OCI-LY3 (cell line): ENCODE results near the gene AUTS2.
"Not testable (repeated sequence)": the region's sequence is repeated elsewhere in the genome, so short reads cannot be mapped to it uniquely, and the experiment has no call there.

ENCODE experiments used
- CTCF ChIP-seq: fragments of 200-600, 300-600 bp; sonication (generic); IDR thresholded peaks from 2 replicates; pipeline ENCODE4 v1.5.1; 2014; ENCODE audit warnings: antibody characterized with exemption, low read length, low read depth
- EZH2phosphoT487 ChIP-seq: fragments of 200-600 bp; shearing (Covaris generic); IDR thresholded peaks from 2 replicates; pipeline ENCODE4 v1.6.1; 2018; ENCODE audit warnings: antibody characterized with exemption, mixed run types, low read depth

- not testable (repeated sequence) for TF ChIP-seq CTCF, EZH2phosphoT487
Measured at GRCh38 chr7:70364393-70364792, 766.1 kb downstream of the AUTS2 start.
